Stimulated activated CD4-positive, alpha-beta T cell treated with anti-CD3 and anti-CD28 coated beads, Interleukin-12 subunit alpha, Interleukin-12 subunit beta, amount 100 ng/mL, for 4 hours (primary cell): Measurements from ENCODE around the gene REPIN1.

Experiments
- DNase-seq: peaks from one replicate; pipeline ENCODE4 v3.0.0-alpha.2; 2020

Gene REPIN1

DNA sequence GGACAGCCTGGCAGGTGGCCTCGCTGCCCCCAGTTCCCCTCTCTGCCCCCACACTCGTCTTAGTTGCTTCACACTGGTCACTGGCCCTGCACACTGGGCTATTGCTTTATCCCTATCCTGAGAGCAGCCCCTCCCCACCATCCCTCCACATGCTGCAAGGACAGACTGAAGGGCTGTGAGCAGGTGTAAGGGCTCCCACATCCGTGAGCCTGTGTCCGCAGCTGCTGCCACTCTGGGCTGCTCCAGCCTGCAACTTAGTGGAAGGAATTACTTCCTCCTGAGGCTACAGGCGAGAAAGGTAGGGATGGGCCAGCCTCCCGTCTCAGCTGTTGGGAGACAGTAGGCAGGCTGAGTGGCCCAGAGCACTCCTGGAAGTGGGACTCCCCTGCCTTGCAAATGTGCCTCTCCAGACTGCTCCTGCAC is 31.0 kb upstream of the REPIN1 start:
- no peak for DNase-seq

DNA sequence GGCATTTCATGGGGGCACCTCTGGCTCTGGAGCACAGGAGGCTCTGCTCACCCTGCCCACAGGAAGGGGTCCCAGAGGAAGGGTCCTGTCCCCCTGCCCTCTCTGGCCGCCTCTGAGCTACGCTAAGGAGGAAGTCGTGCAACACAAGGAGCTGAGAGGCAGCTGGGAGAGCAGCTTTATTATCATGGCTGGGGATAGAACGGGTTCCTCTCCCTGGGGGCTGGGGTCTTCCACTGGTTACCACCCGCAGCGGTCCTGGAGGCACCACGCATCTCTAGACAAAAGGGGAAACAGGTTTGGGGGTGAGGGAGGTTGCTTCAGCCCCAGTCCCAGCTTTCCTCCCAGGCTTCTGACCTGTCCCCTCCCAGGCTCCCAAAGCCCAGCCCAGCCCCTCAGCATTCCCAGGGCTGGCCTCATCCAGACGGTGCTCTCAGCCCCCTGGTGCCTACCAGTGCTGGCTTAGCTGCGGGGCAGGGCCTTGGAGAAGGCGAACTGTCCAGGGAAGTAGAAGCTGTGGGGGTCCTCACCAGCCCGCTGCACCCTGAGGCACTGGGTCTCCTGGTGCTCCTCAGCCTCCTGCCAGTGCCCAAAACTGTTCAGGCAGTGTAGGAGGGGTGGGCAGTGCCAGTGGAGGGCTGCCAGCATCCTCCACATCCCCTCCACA is 30.3 kb upstream of the REPIN1 start:
- no peak for DNase-seq

DNA sequence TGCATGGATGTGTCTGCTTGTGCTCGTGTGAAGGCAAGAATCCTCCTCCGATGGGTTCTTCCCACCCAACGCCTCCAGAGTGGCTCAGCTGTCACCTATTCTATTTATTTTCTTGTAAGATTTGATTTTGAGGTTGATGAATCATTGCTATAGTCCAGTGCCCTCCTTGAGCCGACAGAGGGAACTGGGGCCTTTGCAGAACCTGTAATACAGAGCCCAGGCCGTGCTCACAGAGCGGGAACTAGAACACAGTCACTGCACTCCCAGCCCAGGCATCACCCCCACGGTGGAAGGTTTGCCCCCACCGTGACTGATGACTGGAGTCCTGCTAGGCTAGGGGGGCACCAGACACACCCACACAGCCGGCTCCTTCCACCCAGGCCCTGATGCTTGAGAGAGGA is 29.2 kb upstream of the REPIN1 start:
- no peak for DNase-seq

DNA sequence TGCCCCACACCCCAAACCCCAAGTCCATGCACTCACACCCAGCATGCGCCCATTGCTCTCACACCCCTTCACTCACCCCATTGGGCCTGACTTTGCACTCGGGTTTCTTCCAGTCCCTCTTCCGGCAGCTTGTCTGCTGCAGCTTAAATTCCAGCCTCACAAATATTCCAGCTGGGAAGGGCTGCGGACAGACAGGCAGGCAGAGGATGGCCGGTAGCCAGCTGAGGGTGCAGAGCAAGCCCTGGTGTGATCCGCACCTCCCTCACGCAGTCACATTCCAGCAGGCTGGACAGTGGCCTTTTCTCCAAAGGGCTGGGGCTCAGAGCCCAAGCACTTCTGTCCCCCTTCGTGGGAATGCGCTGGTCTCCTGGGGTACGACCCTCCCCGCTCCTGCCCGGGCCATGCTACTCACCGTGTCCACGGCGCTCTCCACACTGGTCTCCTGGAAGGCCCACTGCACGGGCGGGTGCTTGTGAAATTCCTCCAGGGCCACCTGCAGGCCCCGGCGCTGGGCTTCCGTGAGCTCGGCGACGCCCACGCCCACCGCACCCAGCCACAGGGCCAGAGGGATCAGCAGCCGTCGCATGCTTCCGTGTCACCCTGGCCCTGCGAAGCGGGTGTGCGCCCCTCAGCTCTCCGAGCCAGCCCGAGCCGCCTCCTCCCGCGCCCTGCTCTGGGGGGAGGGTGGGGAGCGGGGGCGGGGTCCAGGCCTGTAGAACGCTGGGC is 28.4 kb upstream of the REPIN1 start:
- no peak for DNase-seq

DNA sequence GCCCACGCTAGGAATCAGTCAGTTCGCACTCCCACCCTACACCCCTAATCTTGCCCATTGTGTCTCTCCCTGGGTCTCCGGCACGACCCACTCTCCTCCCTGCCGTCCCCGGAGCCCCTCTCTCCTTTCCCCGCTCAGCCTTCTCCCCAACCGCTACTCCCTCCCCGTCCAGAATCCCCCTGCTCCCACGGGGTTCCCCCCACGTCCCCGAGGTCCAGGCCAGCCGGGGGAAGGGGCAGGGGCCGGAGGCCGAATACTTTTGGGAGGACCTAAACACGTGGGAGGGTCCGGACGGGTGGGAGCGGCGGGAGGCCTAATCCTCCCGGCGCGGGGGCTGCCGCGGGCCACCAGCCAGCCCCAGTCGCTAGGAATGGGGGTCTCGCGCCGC is 27.8 kb upstream of the REPIN1 start:
- no peak for DNase-seq

DNA sequence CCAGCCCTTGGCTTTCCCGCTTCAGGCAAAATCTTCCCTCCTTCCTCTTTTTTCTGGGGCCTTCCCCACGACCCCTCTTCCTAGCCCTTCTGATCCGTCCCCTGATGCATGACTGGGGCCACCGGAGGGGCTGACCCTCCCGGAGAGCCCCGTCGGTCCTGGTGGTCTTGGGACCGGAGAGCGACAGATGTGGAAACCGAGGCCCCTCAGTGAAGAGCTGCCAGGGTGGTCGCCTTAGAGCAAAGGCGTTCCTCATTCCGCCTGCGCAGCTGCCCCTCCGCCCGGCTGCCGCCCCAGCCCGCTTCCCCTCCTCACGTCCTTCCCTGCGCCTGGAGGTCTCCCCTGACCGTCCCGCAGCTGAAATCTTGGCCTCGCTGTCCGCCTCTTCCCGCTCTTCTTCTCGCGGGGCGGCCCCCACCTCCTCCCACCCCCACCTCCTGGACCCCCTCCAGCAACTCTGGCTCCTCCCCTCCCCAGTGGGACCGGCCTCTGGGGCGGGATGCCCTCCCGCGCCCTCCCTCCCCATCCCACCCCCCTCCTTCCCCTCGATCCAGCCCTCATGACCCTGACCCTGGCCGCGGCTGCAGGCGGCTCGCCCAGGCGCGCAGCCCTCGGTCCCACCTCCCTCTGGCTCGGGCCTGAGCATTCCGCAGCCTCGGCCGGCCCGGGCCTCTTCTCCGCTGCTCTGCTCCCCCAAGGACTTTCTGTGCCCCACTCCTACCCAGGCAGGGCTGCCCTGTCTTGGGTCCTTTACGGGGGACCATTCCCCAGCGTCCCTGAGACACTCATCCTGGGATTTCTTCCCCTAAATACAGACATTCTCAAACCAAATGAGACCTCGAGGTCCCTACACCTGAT is 27.1 kb upstream of the REPIN1 start, which contains the start of gene RARRES2:
Gene RARRES2 (minus strand): TSS at position 367 of the 858 bp plus-strand sequence. CDS start 1,020 bp downstream, outside the sequence.
- DNase-seq: no peak

DNA sequence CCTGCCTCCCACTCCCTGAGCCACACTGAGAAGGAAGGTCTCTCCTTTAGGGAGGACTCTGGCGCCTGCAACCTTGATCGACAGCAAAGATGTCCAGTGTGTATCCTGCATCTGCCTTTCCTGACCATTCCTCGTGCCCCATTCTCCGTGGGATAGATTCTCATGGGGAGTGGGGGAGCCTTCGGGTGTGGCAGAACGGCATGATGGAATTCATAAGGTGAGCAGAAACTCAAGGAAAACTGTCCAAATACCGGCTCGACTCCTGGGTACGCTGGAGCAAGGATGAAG is 26.6 kb upstream of the REPIN1 start:
- no peak for DNase-seq

DNA sequence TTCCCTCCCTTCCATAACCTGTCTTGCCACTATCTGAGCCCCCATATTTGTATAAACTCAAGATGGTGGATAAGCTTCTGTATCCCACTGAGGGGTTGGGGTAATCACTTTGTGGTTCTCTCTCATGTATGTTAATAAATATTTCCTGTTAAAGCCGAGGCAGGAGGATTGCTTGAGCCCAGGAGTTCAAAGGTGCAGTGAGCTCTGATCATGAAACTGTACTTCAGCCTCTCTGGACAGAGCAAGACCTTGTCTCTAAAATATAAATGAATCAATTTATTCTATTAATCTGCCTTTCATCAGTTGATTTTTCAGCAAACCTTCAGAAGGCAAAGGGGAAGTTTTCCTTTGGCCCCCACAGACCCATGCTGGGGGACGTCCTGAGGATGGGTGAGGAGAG is 25.4 kb upstream of the REPIN1 start:
- DNase-seq: no peak

DNA sequence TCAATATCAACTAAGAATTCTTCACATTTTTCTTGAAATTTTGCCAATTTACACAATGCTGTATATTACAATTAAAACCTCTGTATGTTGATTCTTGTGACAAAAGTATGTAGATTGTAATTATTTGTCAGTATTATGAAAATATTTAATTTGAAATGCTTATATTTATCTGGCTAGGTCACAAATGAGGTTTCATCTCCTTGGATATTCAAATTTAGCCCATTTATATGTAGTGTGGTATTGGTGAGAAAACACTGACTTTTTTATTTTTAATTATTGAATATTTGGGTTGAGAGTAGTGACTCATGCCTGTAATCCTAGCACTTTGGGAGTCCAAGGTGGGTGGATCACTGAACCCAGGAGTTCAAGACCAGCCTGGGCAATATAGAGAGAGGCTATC is 24.3 kb upstream of the REPIN1 start:
- DNase-seq: no peak

DNA sequence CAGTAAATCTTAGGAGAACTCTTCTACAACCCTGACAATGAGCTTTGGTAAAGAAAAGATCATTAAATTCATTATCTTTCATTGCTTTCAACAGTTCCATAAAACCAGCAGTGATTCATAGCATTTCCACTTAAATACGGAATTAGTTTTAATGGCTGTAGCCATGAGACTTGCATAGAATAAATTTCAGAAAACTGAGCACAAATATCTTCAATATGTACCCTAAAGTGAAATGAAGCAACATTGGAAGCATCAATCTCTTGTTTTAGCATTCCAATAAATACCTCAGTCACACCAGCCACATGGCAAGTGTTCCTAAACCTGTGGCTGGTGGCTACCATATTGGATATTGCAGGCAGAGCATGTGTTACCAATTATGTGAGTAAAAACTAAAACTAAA is 23.6 kb upstream of the REPIN1 start:
- no peak for DNase-seq

DNA sequence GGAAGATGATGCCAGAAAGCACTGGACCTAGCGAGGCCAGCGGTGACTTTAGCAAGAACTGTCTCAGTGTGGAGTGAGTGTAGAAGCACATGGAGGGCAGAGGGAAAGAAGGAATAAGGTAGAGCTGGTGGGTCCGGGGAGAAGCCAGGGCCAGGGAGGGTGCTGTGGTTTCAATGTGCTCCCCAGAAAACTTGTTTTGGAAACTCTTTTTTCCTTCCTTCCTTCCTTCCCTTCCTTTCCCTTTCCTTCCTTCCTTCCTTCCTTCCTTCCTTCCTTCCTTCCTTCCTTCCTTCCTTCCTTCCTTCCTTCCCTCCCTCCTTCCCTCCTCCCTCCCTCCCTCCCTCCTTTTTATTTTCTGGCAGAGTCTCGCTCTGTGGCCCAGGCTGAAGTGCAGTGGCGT is 21.7 kb upstream of the REPIN1 start:
- DNase-seq: no peak

DNA sequence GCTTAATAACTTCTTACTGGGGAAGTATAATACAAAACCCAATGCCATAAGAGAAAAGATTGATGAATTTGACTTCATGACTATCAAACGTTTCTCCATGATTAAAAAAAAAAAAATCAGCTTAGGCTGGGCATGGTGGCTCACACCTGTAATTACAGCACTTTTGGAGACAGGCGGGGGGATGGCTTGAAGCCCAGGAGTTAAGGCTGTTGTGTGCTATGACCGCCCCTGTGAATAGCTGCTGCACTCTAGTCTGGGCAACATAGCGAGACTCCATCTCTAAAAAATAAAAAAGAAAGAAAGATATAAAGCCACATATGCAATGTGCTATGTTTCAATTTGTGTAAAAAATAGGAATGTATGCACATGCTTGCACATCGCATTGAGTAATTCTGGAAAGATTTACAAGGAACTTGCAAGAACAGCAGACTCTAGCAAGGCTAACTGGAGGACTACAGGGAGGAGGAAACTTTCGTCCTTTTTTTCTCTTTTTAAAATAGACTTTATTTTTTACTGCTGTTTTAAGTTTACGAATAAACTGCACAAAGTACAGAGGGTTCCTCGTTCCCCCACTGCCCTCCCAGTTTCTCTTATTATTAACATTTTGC is 16.9 kb upstream of the REPIN1 start:
- no peak for DNase-seq

DNA sequence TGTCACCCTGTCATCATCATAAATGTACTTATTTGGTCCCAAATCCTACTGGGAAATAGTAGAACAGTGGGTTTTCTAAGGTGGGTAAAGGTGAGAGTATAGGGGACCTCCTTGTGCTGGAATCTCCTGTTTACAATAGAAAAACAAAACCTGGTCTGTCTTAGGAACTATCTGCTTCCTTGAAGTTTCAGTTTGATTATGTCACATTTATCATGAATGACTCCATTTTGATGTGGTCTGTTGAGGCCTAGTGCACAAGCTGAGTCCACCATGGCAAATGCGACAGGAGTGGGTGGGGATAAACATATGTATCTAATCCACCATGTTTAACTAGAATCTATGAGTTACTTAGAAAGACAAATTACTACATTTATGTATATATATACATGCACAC is 13.0 kb upstream of the REPIN1 start:
- no peak for DNase-seq

DNA sequence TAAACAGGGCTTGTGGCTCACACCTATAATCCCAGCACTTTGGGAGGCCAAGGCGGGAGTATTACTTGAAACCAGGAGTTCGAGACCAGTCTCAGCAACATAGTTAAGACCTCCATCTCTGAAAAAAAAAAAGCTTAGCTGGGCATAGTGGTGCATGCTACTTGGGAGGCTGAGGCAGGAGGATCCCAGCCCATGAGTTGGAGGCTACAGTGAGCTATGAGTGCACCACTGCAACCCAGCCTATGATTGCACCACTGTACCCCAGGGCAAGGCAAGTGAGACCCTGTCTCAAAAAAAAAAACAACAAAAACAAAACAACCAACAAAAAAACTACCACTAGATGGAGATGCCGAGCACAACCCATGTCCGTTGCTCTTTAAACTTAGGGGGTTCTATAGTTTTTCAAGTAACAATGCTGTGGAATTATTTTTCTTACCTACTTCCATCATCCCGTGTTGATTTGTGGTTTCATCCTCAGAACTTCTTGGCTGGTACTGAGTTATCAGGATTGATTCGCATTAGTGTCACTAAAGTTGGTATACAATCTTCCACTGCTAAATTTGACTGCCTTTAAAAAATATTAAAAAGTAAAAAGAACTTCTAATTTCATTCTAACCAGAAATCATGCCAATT is 12.2 kb upstream of the REPIN1 start:
- no peak for DNase-seq

DNA sequence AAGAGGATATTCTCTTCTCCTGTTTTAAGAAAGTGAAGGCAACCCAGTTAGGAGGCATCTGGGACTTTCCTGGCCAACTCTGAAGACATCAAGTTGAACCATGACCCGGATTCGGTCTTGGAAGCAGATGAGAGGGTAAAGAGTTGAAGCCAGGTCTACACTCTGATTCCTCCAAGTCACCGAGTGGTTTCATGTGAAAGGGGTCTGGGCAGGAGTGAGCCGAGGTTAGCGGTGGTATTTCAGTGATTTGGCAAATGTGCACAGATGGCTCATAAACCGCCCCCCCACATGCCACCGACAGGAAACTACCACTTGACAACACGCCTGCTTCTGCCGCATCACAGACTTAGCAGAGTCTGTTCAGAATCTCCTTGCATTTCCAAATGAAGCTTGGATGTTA is 11.4 kb upstream of the REPIN1 start:
- peak; percentile 55 for DNase-seq

DNA sequence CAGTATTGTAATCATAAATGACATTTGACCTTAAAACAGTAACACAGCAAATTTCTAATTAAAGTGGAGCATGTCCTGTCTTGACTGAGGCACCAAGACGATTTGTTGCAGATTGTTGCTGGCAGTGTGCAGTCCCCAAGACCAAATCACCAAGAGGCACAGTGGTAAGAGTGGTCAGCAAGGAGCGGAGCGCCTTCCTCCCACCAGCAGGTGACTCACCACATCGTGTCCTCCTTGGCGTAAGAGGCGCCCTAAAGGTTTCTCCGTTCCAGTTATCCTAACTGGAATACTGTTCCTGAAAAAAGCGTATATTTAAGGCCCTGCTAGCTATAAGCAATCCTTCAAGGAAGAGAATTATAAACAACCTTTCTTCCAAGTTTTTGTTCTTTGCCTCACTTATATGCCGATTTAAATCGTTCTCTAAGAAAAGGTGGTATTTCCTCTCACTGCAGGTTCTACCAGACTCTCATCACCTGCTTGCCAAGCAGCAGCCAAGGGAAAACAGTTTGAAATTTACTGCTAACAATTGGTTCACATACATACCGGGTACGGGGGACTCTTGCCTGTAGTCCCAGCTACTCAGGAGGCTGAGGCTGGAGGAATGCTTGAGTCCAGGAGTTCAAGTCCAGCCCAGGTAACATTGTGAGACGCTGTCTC is 10.7 kb upstream of the REPIN1 start:
- DNase-seq: no peak

DNA sequence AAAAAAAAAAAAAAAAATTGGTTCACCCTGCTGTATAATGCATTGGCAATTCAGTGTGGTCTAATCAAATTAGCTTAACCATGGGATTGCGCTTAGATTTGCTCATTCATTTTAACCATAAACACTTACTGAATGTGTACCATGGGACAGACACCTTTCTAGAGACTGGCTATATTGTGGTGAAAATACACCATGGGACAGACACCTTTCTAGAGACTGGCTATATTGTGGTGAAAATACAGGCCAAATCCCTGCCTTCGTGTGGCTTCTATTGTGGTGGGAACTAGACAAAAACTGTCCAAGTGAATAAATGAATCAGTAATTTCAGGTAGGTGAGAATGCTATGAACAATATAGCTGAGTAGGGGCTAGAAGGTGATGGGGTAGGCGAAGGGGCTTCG is 10.2 kb upstream of the REPIN1 start:
- DNase-seq: no peak

DNA sequence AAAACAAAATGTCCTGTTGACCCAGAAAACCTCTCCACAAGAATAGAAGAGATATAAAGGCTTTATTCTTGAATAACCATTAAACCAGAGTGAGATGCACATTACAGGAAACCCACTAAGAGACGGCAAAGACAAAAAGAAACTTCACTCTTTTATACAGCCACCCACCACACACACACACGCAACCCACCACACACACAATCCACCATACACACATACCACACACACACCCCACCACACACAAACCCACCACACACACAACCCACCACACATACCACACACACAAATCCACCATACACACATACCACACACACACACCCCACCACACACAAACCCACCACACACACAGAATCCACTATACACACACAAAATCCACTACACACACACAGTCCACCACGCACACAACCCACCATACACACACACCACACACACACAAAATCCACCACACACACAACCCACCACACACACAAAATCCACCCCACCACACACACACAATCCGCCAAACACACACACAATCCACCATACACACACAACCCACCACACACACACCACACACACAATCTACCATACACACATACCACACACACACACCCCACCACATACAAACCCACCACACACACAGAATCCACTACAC is 9.5 kb upstream of the REPIN1 start:
- DNase-seq: no peak

DNA sequence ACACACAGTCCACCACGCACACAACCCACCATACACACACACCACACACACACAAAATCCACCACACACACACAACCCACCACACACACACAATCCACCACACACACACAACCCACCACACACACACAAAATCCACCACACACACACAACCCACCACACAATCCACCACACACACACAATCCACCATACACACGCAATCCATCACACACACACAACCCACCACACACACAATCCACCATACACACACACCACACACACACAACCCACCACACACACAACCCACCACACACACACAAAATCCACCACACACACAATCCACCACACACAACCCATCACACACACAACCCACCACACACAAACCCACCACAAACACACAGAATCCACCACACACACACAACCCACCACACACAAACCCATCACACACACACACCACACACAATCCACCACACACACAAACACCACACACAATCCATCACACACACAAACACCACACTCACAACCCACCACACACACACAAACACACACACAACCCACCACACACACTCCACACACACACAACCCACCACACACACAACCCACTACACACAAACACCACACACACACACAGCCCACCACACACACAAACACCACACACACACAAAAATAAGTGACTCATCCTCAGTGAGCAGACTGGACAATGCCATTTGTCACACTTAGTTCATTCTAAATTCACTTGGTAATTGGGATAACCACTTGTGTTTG is 8.8 kb upstream of the REPIN1 start:
- DNase-seq: no peak

DNA sequence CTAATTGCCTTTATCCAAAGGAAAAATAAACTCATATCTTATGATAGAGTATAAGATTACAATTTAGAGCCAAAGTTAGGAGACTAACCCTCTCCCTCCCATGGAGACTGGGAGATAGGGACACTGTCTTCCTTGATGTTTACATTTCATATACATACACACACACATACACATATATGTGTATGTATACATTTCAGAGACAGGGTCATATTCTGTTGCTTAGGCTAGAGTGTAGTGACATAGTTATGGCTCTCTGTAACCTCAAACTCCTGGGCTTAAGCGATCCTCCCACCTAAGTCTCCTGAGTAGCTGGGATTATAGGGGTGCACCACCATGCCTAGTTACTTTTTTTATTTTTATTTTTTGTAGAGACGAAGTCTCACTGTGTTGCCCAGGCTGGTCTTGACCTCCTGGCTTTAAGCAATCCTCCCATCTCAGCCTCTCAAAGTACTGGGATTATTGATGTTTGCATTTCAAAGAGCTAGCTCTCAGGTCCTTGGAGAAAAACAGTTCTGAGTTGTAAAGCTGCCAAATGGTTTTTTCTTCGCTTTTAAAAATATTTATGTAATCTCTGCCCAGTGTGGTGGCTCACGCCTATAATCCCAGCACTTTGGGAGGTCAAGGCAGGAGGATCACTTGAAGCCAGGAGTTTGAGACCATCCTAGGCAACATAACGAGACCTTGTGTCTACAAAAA is 8.1 kb upstream of the REPIN1 start:
- DNase-seq: no peak

DNA sequence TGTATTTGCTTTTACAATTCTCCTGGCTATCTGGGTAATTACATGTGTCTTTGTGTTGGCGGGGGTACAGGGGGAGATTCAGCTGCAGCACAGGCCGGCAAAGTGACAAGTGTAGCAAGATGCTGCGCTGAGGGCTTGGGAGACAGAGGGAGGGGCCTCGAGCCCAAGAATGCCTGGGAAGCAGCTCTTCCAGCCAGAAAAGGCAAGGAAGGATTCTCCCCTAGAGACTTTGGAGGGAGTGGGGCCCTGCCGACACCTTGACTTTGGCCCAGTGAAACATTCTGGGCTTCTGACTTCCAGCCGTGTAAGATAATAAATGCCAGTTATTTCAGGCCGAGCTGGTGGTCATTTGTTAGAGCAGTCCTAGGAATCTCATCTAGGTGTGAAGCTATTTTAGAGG is 7.2 kb upstream of the REPIN1 start:
- DNase-seq: no peak
